ENCODE measurements around the gene WWC1. TPM values are rescaled to one million over a fixed set of nuclear protein-coding genes. Genes with fewer than 3 reads are reported as not detected.

Gene WWC1
- total and polyA plus RNA-seq, 12 donors: 0.79 to 7.8 (median 1.2) TPM

DNA sequence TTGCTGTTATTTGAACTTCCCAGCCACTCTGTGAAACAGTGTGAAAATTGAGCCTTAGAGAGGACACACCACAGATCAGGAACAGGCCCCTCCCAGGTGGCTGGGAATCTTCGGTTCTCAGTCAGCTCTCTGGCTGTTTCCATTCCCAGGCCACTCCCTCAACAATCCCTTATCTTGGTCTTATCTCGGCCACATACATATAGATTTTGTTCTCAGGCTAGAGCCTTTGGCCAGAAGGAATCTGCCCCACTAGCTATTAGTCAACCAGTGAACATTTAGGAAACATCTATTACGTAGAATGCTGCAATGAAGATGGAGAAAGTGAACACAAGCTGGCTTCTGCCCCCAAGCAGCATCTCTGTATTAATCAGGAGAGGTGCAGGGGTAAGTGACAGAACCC, 21.0 kb upstream of the WWC1 start:
- Histone ChIP-seq H3K27me3 (peaks cover 0 to 8% (median 0%) of the 10 kb centered on the region in 7 donors), H3K4me3 (no peak overlapping the region), H3K4me1 (peaks cover 0 to 18% (median 14%) of the 10 kb centered on the region in 9 donors), H3K27ac (no peak overlapping the region), H3K9me3 (peaks cover 0 to 3% (median 0%) of the 10 kb centered on the region in 11 donors), H3K36me3 (no peaks in the 10 kb centered on the region)
- WGBS, 2 donors: 54 to 70% methylated on average over 3 of the region's 3 CpGs
- no peak for DNase-seq
- TF ChIP-seq, protein P1, sequence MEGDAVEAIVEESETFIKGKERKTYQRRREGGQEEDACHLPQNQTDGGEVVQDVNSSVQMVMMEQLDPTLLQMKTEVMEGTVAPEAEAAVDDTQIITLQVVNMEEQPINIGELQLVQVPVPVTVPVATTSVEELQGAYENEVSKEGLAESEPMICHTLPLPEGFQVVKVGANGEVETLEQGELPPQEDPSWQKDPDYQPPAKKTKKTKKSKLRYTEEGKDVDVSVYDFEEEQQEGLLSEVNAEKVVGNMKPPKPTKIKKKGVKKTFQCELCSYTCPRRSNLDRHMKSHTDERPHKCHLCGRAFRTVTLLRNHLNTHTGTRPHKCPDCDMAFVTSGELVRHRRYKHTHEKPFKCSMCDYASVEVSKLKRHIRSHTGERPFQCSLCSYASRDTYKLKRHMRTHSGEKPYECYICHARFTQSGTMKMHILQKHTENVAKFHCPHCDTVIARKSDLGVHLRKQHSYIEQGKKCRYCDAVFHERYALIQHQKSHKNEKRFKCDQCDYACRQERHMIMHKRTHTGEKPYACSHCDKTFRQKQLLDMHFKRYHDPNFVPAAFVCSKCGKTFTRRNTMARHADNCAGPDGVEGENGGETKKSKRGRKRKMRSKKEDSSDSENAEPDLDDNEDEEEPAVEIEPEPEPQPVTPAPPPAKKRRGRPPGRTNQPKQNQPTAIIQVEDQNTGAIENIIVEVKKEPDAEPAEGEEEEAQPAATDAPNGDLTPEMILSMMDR (IDR thresholded peaks at IDR 0.05): no peak
- no peak for ATAC-seq
- intact Hi-C loops (cut with DNase I): loop anchor here in 2 of 10 donors (5.0 kb wide), 2 partner anchors 207 to 217 kb away; partner anchors contain the start of gene RARS1 (in 1 of the 2)

DNA sequence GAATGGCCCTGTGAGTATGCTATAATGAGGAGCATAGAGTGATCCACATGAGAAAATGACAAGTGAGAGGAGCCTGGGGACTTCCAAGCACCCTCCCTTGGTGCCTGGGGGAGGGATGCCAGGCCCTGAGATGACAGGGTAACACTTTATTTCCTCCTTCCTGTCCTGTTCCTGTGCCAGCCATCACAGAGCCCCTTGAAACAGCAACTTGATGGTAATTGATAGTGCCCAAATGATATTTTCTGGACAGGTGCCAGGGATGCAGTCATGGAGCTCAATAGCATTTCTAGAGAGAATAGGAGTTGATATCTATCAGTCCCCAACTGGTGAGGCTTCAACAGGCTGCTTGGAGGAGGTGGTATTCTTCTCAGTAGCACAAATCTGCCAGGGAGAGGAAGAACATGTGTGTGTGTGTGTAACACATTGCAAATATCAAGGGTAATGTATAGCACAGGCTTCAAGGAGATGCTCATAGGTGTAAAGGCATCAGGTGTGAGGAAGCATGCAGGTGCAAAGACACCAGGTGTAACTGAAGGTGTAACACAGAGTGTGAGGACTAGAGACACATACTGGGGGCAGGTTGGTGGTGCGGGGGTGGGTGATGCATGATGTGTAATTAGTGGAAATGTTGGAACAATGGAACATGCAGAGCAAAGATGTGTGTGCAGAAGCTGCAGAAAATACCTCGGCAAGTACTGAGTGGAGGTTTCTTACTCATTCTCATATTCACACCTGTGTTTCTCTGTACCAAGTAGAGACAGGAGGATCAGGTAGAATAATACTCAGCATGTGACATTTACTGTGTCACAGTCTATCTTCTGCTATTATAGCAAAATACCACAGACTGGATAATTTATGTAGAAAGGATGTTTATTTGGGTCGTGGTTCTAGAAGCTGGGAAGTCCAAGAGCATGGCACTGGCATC, 18.1 kb upstream of the WWC1 start:
- peaks cover 0 to 22% (median 0%) of the 10 kb centered on the region in 7 donors for H3K27me3 ChIP-seq
- DNase-seq: no peak
- no peak overlapping the region for H3K27ac ChIP-seq
- no peaks in the 10 kb centered on the region for H3K36me3 ChIP-seq
- intact Hi-C loops (cut with DNase I): loop anchor here in 2 of 10 donors (5.0 kb wide), 2 partner anchors 204 to 214 kb away; partner anchors contain the start of gene RARS1 (in 1 of the 2)
- WGBS, 2 donors: 92 to 93% methylated on average over 3 of the region's 3 CpGs
- peaks cover 0 to 18% (median 14%) of the 10 kb centered on the region in 9 donors for H3K4me1 ChIP-seq
- H3K4me3 ChIP-seq: no peak overlapping the region
- H3K9me3 ChIP-seq: peaks cover 0 to 3% (median 0%) of the 10 kb centered on the region in 11 donors
- ATAC-seq: no peak
- TF ChIP-seq, protein P1 (IDR thresholded peaks at IDR 0.05): no peak

DNA sequence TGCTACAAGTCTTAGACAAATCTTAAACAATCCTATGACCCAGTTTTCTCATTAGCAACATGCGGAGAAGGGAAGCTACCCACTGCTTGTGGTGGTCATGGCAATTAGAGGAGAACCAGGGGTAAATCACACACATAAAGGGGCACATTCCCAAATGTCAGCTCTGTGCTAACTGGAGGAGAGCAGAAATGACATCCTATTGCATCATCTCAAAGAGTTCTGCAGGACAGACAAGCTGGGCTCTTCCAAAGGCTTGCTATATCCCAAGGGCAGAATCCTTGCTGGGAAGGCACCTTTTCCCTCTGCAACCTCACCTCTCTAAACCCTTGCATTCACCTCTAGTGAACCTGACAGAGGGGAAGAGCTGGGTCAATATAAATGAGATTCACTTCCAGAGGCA, 17.0 kb upstream of the WWC1 start:
- peaks cover 0 to 9% (median 7%) of the 10 kb centered on the region in 9 donors for H3K4me1 ChIP-seq
- H3K27me3 ChIP-seq: peaks cover 0 to 22% (median 0%) of the 10 kb centered on the region in 7 donors
- peaks cover 0 to 3% (median 0%) of the 10 kb centered on the region in 11 donors for H3K9me3 ChIP-seq
- no peak overlapping the region for H3K27ac ChIP-seq
- no peak for ATAC-seq
- TF ChIP-seq, protein P1 (IDR thresholded peaks at IDR 0.05): no peak
- 90 to 98% methylated on average over 1 of the region's 1 CpG for WGBS, 2 donors
- intact Hi-C loops (cut with DNase I): loop anchor here in 2 of 10 donors (5.0 kb wide), 2 partner anchors 203 to 213 kb away; partner anchors contain the start of gene RARS1 (in 1 of the 2)
- DNase-seq: no peak
- no peak overlapping the region for H3K4me3 ChIP-seq
- no peaks in the 10 kb centered on the region for H3K36me3 ChIP-seq

DNA sequence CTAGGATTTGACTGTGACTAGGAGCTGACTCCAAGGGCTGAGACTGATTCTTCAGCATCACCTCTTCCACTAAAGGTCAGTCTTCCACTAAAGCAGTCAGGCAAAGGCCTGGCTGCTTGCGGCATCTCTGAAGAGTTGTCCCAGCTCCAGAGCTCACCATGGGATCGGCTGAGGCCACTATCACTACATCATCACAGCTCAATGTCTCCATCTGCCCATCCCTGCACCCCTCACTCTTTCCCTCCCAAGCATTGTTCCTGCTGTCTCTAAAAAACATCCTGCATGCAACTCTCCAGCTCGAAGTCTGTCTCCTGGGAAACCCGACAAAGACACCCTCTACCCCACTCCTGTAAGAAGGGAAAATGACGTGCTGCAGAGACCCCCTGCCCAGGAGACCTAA, 15.5 kb upstream of the WWC1 start:
- H3K4me1 ChIP-seq: no peaks in the 10 kb centered on the region
- TF ChIP-seq, protein P1 (IDR thresholded peaks at IDR 0.05): no peak
- WGBS, 2 donors: 61 to 63% methylated on average over 5 of the region's 5 CpGs
- intact Hi-C loops (cut with DNase I): no loop called here
- no peaks in the 10 kb centered on the region for H3K36me3 ChIP-seq
- no peak overlapping the region for H3K27ac ChIP-seq
- DNase-seq: no peak
- H3K9me3 ChIP-seq: peaks cover 0 to 3% (median 0%) of the 10 kb centered on the region in 11 donors
- no peak overlapping the region for H3K4me3 ChIP-seq
- no peak for ATAC-seq
- peaks cover 0 to 22% (median 0%) of the 10 kb centered on the region in 7 donors for H3K27me3 ChIP-seq

Measured in heart right ventricle (tissue), 16 donors.